Activated CD8-positive, alpha-beta memory T cell treated with anti-CD3 and anti-CD28 coated beads for 4 hours (primary cell): ENCODE data around the gene CCL1.
"Not testable (repeated sequence)": the region's sequence is repeated elsewhere in the genome, so short reads cannot be mapped to it uniquely, and the experiment has no call there.

ENCODE experiments used
- DNase-seq, 2 donors: peaks; one replicate each; pipeline ENCODE4 v3.0.0-alpha.2; 2020; ENCODE audit warnings: low read depth in 2 of 2

The CCL1 gene

DNA sequence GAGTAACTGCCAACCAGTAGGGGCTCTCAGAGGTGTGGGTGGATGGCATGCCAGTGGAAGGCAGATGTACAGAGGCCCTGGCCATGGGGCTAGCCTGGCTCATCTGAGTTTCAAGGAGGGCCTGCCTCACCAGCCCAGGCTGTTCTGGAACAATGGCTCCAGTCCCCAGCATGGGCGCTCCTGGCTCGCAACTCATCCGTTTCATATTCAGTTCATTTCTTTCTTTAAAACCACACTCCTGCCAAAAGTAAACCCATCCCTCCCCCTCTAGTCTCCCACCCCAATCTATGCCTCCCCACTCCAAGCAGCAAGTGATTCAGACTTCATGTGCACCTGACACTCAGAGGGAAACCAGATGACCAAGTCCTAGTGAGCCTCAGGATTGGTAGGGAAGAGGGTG lies 4.4 kb downstream of the CCL1 start:
- DNase-seq, result no peak

DNA sequence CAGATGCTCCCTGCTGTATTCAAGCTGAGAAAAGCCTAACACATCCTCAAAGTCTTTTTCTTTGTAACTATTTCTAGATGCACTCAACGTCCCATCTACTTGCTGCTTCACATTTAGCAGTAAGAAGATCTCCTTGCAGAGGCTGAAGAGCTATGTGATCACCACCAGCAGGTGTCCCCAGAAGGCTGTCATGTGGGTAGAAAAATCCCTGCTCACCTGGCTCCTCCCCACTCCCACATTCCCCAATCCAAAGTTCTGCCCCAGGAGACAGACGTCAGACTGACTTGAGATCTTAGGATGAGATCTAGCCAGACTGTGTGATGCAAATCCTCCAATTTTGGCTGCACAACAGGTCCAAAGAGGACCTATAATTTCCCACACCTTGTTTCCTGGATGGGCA lies 5.6 kb downstream of the CCL1 start:
- no peak for DNase-seq

DNA sequence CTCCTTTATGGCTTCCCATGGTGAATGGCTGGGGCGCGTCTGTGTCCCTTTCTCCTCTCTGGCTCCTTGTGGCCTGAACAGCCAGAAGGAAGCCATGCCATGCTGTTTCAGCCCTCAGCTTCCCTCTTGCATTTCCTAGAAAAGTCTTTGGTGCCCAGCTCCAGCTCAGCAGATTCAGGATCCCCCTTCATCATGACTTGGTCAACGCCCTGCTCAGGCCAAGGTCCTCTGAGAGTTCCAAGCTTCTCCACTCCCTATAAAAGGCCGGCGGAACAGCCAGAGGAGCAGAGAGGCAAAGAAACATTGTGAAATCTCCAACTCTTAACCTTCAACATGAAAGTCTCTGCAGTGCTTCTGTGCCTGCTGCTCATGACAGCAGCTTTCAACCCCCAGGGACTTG lies 6.8 kb downstream of the CCL1 start, which contains the start of gene CCL13:
TSS of gene CCL13 (plus strand) at position 287 of the 400 bp plus-strand sequence. CDS start at position 334, 47 bp downstream.
- DNase-seq, result no peak

DNA sequence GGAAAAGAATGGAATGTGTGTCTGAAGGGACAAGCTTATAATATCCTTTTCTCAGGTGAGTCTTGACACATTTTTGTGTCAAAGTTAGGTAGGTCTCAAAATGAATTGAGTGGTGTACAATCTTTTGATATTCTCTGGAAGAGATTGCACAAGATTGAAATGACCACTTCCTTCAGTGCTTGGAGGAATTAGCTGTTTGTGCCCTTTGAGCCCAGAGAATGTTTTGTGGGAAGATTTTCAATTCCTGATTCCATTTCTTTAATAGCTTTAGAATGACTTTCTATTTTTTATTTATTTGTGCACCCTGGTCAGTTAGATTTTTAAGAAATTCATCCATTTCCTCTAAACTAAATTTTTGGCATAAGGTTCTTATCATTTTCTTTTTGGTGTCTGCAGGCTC lies 8.4 kb downstream of the CCL1 start:
- DNase-seq, result no peak

DNA sequence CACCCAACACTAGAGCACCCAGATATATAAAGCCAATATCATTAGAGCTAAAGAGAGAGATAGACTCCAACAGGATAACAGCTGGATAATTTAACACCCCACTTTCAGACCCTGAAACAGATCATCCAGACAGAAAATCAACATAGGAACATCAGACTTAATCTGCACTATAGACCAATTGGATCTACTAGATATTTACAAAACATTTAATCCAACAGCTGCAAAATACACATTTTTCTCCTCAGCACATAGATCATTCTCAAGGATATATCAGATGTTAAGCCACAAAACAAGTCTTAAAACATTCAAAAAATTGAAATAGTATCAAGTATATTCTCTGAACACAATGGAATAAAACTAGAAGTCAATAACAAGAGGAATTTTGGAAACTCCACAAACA lies 10.8 kb downstream of the CCL1 start:
- no peak for DNase-seq

DNA sequence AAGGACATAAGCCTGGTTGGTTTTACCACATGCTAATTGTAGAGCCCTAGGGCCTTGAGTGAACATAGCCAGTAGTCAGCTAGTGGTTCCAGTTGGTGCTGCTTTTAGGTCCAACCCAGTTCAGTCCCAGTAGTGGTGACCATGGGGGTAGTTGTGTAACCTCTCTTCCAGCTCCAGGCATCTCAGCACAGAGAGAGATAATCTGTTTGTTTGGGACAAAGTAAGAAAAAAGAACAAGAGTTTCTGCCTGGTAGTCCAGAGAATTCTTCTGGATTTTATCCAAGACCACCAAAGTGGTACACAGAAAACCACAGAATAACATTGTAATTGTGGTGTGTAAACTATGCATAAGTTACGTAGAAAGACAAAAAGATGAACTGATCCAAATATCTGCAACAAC lies 11.9 kb downstream of the CCL1 start:
- no peak for DNase-seq

DNA sequence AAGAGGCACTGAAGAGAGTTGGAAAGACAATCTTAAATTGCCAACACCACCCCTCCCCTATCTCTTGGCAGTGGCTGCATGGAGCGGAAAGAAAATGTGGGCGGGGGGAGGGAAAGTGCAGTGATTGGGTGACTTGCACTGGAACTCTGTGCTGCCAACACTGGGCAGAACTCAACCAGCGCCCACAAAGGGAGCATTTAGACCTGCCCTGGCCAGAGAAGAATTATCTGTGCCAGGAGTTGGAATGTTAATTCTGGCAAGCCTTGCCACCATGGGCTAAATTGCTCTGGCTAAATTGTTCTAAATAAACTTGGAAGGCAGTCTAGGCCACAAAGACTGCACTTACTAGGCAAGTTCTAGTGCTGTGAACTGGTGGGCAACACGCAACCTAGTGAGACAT lies 13.3 kb downstream of the CCL1 start:
- DNase-seq, result no peak

DNA sequence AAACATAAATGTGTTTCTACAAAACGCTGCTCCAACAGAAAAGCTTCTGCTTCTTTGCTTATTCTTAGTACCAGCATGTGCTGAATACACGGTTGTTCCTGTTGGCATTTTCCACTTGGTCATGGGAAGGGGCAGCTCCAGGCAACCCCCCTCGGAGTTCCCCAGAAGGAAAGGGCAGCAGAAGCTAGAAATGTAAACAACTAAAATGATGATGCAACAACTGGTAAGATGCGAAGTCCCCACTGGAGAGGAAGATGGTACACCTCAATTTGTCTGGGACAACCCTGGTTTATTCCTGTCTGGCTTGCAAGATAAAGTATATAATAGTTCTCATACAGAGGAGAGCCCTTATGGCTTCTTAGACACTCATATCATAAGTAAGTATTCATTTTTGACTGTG lies 16.0 kb downstream of the CCL1 start:
- no peak for DNase-seq

DNA sequence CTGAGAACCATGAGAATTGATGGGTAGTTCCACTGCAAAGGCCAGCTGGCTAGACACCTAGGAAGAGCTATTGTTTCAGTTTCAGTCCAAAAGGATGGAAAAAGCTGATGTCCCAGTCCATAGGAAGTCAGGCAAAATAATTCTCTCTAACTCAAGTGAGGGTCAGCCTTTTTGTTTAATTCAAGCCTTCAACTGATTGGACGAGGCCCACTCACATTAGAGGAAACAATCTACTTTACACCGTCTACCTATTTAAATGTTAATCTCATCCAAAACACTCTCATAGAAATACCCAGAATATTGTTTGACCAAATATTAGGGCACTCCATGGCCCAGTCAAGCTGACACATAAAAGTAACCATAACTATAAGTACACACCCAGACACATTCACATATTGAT lies 21.1 kb downstream of the CCL1 start:
- DNase-seq, result no peak

DNA sequence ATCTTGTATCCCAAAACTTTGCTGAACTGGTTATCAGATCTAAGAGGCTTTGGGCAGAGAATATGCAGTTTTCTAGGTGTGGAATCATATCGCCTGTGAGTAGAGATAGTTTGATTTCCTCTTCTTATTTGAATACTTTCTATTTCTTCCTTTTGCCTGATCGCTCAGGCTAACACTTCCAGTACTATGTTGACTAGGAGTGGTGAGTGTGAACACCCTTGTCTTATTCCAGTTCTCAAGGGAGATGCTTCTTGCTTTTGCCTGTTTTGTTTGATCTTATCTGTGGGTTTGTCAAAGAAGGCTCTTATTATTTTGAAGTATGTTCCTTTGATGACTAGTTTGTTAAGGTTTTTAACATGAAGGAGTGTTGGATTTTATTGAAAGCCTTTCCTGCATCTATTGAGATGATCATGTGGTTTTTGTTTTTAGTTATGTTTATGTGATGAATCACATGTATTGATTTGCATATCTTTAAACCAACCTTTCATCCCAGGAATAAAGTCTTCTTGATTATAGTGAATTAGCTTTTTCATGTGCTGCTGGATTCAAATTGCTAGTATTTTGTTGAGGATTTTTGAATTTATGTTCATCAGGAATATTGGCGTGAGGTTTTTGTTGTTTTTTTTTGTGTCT lies 23.8 kb downstream of the CCL1 start:
- no peak for DNase-seq

DNA sequence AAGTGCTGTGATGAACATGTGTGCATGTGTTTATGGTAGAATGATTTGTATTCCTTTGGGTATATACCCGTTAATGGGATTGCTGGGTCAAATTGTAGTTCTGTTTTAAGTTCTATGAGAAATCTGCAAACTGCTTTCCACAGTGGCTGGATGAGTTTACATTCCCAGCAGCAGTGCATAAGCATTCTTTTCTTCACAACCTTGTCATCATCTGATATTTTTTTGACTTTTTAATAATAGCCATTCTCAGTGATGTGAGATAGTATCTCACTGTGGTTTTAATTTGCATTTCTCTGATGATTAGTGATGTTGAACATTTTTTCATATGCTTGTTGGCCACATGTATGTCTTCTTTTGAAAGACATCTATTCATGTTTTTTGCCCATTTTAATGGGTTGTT lies 25.3 kb downstream of the CCL1 start:
- no peak for DNase-seq

DNA sequence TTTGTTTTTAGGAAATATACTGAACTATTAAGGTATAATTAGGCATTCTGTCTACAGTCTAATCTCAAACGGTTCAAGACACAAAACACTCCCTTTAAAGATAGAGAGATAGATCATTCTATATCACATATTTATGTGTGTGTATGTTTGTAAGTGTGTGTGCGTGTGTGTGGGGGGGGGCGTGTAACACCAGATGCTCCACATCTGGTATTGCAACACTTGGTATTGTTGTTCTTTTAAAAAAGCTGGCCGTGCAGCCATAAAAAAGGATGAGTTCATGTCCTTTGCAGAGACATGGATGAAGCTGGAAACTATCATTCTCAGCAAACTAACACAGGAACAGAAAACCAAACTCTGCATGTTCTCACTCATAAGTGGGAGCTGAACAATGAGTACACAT lies 35.5 kb downstream of the CCL1 start:
- DNase-seq, result not testable (repeated sequence)

DNA sequence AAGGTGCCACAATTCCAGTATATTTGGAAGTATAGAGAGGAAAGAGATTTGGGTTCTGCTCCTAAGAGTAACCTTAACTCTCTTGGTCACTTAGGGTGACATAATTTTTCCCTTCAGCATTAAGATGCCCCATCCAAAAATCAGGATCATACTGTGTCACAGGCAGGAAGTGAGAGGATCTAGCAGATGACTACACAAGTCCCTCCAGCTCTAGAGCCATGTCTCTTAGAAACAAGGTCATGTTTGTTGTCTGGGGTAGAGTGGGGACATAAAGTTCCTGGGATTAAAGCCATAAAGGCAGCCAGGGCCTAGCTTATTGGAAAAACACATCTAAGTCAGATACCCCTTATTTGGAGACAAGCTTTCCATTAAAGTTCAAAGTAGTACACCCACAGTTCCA lies 41.1 kb downstream of the CCL1 start:
- no peak for DNase-seq

DNA sequence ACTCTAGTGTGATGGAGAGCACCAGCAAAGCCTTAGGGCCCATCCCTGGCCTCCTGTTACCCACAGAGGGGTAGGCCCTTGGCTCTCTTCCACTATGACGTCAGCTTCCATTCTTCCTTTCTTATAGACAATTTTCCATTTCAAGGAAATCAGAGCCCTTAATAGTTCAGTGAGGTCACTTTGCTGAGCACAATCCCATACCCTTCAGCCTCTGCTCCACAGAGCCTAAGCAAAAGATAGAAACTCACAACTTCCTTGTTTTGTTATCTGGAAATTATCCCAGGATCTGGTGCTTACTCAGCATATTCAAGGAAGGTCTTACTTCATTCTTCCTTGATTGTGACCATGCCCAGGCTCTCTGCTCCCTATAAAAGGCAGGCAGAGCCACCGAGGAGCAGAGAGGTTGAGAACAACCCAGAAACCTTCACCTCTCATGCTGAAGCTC lies 44.0 kb downstream of the CCL1 start, which contains the start of gene CCL8:
TSS of gene CCL8 (plus strand) at position 397 of the 445 bp plus-strand sequence. CDS start 67 bp downstream, outside the sequence.
- no peak for DNase-seq

DNA sequence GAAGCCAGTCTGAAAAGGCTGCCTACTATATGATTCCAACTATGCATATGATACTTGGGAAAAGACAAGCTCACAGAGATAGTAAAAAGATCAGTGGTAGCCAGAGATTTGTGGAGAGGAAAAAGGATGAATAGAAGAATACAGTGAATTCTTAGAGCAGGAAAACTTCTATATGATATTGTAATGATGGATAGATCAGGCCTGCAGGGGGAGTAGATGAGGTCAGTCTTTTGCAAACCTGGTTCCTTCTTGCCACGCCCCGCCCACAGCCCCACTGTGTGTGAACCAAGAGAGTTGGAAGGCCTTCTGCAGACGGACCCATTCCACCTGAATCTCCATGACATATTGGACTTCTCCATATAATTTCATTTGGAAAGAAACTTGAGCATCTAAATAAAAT lies 44.6 kb downstream of the CCL1 start:
- DNase-seq, result no peak

DNA sequence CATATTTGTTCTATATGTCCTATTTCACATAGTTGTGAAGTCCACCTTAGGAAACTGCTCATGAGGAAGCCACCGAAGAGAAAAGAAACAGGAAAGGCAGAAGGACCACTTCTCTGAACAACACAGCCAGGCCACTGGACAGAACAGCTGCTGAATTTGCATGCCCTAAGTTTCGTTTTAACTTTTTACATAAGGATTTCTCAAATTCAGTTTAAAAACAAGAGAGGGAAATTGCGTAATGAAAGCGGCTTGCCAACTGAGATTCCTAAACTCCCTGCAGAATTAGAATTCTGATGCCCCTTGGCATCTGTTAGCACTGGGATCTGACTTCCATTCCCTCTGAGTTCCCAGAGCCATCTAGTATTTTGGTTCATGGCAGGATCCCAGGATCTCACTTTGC lies 48.8 kb downstream of the CCL1 start:
- no peak for DNase-seq

DNA sequence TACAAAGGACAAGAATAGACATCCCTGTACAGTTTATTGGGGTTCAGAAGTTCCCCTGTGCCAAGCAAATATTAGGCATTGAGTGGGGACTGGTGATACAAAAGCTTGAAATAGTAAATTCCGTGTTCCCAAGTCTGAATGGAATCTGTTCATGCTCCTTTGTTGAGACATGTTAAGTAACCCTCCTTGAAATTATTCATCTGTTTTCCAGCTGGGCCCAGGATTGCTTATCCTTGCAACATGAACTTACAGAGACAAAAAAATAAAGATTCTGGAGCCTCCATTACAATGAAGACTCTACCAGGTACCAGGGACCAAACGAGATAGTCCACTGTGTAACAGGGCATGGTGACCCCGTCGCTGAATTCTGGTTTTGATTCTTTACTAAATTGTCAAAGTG lies 49.9 kb downstream of the CCL1 start:
- no peak for DNase-seq

DNA sequence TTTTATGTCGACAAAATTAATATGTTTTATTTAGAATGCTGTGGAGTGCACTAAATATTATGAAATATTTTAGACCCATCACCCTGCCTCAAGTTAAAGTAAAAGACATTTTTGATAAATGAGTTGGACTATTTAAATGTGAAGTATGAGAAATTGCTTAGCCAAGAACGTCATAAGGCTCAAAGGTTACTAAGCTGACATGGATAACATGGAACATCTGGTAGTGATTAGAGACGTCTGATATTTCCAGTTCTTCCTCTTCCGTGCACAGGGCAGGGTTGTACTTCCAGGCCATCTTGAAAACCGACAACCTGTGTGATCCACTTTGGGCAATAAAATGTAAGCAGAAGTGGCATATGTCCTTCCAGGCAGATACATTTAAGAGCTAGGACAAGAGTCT lies 51.0 kb downstream of the CCL1 start:
- DNase-seq, result no peak

DNA sequence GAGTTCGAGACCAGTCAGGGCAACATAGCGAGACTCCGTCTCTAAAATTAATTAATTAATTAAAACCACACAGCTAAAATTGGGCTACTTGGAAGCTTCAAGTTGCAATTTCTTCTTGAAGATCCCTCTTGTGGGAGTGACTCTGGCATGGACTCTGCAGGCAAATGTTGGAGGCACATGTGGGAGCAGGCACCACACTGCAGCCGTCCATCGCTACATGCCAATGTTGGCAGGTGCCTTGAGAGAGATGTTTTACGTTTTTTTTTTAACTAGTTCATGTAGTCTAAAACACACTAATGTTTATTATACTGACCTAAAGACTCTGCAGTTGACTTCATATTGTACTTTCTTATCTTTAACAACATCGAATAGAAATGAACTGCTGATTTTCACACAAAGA lies 51.7 kb downstream of the CCL1 start:
- DNase-seq, result no peak
